HG03175 (cell line): Measurements from ENCODE around the gene ITPR2.
A peak's percentile ranks its signal among the peaks of the same experiment; 100 is the strongest.

Experiments
- ATAC-seq: cut with Tn5 transposase; IDR thresholded peaks from one replicate; pipeline ENCODE4 v1.9.1; 2021; ENCODE audit warnings: mild to moderate bottlenecking, moderate library complexity; ENCODE audit not compliant: unreplicated experiment

The ITPR2 gene

DNA sequence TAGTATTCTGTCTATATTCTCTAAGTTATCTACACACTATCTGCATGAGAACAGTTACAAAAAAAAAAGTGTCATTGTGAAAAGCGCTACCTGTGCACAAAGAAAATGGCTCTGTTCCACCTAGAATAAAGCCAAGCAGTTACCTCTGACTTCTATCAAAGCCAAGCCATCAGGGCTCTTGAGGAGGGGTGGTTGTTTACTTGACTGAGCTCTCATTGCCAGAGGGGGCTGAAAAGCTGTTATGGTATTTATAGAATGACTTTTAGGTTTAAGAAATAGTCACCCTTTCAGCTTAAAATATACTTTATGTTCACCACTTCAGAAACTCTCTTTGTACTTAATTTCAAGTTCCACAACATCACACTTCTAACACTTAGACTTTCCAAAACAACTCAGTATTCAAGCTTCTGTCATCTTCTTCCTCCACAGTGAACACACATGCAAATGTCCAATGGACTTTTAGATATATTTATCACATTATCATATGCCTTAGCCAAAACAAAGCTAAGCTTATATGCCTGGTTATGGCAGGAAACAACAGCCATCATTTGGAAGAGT lies 7.5 kb downstream of the ITPR2 start:
- no peak for ATAC-seq

DNA sequence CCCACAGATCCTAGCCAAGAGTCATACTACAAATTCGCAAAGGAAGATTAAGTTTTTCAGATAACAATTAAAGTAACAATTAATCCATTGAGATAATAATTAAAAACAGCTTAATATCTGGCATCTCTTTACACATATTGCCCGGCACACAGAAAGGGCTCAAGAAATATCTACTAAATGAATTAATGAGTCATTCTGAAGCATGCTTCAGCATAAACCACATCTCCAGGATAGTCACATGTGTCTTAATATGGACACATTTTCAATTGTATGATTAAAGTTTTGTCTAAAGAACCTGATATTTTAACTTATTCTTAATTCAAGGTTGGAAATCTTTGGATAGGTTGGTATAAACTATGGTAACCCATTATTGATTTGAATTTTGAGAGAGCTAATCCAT lies 9.6 kb downstream of the ITPR2 start:
- no peak for ATAC-seq

DNA sequence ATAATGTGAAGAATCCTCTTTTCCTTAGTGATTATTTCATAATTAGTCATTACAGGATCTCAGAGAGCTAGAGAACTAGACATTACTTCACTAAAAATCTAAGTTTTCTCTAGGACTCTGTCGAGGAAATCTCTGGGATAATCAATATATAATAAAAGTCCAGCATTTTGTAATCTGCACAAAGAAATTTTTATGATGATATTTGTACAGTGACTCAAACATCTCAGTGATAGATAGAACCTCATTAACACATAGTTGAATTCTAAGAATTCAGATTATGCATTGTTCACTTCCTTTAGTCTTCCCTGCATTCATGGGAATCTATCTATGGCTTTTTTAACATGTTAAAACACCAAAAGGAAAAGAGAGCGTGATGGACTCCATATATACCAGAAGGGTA lies 11.0 kb downstream of the ITPR2 start:
- no peak for ATAC-seq

DNA sequence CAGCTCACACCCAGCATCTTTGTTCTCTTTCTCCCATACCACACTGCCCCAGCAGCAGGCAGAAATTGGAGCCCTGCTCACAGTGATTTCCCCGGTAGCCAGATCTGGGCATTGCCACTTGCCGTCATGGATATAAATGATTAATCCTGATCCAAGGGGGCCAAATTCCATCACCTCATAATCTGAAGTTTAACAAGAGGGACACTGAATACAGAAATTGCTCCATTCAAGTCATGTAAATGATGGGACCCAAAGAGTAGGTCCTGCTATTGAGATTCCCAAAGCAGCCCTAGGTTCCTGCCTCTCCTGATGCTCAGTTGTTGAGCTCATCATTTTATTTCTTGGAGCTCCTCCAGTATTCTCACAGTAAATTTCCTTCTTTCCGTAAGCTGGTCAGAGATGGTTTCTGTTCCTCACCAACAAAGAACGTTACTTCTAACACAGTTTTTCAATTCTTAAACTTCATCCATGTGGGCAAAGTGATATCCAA lies 11.7 kb downstream of the ITPR2 start:
- no peak for ATAC-seq

DNA sequence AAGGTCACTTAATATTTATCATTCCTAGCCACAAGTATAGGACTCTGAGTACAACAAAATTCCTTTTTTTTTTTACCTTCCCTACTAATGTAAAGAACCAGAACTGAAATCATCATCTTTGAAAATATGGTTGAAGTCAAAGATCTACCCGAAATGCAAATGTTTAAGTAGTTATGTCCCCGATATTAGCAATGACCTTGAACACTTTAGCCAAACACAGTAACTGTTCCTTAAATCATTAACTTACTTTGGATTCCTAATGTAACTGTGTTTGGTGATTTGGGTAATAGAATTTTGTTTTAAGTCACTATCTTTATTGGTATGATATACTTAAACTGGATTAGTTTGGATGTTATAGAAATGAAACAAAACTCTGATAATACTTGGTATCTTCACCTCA lies 14.4 kb downstream of the ITPR2 start:
- ATAC-seq, result no peak

DNA sequence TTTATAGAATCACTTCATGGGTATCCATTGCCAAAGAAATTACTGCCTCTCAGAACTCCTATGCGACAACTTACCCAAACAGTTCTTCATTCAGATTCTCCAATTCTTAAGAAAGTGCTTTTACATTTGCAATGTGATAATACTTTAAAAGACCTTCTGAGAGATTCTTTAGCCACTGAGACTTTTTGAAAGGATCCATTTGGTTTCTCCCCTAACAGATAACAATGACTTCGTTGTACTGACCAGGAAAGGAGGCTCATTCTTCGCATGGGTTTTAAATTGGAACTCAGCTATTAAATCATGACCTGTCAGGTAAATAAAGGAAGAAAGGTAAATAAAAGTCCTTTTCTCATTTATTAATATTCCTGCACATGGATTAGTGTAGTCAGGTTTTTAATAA lies 14.8 kb downstream of the ITPR2 start:
- ATAC-seq, result no peak

DNA sequence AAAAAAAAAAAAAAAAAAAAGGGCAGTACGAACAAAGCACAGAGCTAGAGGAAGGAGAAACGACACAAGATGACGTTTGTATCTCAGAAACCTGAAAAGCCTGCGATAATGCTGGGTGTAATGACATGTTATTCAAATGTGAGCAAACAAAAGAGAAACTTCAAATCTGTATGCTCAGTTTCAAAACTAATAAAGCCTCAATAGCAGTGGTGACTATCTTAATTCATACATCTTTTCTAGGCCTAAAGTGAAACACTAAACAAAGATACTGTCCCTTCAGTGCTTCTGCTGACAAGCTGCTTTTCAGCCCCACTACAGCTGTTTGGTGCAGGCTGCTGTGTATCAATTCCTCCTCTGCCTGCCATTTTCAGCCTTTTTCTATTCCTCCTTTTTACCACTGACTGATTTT lies 15.8 kb downstream of the ITPR2 start:
- ATAC-seq, result peak; percentile 74

DNA sequence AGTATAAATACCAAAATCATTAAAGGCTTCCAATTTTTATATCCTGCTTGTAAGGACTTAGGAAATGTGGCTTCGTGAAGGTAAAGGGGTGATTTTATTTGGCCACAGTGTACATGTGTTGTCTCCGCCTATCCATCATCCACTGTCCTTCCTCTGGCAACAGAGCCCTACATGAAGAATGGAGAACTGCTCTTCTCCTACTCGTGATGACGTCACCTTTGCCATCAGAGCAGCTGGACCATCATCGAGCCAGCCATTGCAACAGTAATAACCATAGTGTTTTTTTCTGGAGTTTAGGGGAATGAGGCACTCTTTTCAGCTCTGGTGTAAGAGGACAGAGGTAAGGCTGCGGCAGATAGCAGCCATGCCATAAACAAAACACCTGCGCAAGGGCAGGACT lies 19.2 kb downstream of the ITPR2 start:
- ATAC-seq, result no peak

DNA sequence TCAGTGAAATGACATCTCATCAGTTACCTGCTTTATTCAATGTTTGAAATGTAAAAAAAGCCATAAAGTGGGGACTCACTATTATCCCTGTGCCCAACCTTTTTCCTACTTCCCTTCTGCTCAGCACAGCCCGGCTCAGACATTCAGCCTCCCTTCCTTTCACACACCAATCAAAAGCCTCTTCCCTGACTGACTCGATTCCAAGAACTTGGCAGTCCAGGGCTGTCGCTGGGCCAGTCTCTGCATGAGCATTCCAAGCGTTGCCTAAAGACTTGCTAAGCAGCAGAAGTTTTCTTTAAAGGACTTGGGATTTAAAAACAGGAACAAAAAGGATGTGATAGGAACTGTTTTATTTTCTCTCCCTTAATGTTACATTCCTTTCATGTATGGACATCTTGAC lies 22.7 kb downstream of the ITPR2 start:
- ATAC-seq, result no peak

DNA sequence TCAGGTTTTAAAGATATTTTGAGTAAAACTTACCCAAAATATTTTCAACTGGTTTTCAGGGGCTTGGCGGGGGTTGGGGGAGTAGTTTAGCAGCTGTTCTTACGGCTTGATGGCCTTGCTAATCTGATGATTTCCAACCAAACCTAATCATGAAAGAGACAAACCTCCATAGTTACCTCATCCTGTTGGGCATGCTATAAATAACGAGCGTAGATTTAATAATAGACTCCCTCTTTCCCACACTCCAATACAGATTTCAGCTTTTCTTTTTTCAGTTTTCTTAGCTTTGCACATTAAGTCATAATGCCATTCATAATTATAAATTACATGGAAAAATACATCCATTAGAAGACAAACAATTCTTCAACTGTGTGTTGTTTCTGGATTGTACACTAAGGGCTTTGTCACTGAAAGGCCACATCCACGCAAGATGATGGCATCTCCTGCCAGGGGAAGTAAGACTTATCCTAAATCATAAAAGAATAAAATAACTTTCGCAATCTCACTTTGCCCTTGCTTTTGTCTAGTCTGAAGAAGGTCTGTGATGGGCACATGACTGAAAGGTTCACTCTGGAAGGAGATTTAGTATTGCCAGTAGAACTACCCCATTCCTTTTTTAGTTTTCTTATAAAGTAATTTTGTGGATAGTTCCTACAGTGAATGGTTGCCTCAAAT lies 23.2 kb downstream of the ITPR2 start:
- no peak for ATAC-seq

DNA sequence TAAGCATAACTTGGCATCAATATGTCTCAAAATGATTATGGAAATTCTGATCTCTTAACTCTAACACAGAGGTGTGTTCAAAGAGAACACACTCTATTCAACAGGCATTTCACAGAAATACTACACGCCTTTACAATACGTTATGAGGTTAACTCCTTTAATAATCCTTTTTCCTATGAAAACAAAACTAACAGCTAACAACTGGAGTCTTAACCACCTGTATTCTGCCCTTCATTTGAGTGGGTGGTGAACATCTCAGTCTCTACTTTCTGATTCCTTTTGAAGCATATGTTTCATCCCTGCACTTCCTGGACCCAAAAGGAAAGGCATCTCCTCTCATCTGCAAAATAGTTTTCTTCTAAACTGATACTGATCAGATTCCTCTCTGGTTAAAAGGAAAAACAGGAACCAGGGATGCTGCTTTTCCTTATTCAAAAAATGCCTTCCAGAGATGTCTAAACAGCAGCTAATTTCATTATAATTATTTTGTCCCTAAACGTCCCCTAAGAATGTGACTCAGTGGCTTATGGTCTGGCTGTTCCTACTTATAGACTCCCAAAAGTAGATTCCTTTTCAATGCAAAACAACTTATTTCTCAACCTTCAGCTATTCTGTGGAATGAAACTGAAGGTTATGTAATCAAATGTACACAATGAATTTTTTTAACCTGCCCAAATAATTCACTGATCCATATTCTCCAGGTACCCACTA lies 24.1 kb downstream of the ITPR2 start:
- no peak for ATAC-seq

DNA sequence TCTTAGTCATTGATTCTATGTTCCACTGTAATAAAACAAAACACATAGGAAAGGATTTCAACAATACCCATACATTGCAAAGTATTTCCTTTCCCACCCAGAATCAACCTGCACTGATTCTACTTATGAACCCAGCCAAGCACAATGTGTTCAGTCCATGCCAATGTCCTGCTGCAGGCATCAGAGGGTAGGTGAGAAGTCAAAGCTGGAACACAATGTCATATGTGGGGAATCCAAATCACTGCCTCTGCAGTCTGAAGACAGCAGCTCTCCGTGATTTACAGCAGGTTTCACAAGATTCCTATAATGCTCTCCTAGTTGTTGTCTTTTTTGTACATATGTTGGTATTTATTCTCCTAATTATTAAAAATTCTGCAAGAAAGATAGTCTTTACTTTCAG lies 25.7 kb downstream of the ITPR2 start:
- no peak for ATAC-seq

DNA sequence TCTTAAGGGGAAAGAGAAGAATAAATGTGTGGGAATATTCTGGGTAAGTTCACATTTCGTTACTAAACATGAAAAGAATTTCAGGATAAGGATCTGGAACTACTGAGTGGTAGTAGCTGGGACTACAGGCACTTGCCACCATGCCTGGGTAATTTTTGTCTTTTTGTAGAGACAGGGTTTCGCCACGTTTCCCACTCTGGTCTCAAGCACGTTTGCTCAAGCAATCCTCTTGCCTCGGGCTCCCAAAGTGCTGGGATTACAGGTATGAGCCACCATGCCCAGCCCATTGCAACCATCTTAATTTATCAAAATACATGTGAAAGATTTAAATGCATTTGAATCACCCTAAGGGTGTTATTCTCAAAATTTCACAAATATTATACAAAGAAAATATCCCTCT lies 26.4 kb downstream of the ITPR2 start:
- ATAC-seq, result no peak

DNA sequence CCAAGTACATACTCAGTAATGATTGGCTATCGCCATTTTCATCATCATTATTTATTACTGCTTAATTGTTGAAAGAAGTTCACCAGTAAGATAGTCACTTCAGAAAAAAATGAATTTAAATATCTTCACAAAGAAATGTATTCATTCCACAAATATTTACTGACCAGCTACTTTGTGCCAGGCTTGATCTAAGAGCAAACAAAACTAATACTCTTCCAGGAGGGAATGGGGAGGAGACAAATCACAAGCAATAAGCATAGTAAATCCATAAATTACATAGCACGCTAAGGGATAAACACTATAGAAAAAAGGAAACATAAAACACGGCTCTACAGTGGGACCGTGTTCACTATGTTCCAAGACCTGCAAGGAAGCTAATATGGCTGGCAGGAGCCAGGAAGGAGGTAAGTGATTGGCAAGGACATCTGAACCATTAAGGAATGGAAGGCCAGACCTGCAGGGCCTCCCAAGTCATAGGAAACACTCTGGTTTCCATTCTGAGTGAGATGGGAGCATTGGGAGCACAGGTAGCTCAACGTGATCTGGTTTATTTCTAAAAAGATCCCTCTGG lies 27.5 kb downstream of the ITPR2 start:
- ATAC-seq, result no peak

DNA sequence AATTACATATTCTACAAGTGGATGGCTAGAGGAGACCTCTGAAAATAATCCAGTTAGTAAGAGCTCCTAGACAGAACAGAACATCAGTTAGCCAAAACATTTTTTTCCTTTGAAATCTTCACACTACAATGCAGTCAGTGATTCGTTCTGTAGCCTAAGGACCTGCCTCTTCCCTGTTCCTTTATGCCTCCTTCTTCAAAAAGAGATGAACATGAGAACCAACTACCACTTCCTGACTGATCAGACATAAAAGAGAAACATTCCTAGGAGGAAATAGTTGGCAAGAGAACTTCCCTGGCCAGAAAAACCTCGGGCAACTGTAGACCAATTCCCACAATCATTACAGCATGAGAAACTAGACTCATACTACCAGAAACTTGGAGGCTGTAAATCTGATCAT lies 29.4 kb downstream of the ITPR2 start:
- ATAC-seq, result no peak

DNA sequence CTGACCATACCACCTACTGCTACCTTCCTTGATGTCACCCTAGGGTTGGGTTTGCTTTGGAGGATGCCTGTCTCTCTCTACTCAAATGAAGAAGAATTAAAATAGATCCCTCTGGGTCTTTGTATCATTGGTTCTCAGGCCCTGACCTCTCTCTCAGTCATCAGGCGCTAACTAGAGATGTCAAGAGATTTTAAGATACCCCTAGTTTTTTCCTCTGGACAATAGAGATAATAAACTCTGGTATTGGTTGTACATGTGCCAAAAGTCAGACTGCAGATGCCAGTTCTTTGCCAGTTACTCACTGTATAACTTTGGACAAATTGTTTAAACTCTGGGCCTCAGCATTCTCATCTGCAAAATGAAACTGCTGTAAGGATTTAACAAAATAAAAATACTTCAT lies 31.5 kb downstream of the ITPR2 start:
- ATAC-seq, result no peak

DNA sequence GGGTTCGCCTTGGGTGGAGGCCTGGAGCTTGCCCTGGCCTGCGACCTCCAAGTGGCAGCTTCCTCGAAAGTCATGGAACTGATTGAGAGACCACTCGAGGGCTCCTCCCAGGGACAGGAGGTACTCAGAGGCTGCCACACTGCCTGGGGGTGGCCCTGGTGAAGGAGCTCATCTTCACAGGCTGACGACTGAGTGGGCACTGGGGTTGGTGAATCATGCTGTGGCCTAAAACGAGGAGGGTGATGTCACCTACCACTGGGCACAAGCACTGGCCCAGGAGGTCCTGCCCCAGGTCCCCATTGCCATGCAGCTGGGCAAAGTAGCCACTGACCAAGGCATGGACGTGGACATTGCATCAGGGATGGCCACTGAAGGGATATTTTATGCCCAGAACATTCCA lies 32.1 kb downstream of the ITPR2 start:
- ATAC-seq, result no peak

DNA sequence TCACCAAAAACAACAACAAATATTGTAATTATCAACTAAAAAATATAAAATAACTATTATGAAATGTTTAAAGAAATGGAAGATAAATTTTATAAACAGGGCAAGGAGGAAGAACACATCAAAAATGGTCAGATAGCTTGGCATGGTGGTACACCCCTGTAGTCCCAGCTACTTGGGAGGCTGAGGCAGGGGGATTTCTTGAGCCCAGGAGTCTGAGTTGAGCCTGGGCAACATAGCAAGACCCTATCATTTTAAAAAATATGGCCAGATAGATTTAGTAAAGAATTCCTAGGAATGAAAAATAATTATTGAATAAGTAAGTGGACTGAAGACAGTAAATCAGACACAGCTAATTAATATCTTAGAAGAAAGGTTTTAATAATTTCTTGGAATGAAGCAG lies 32.6 kb downstream of the ITPR2 start:
- ATAC-seq, result no peak

DNA sequence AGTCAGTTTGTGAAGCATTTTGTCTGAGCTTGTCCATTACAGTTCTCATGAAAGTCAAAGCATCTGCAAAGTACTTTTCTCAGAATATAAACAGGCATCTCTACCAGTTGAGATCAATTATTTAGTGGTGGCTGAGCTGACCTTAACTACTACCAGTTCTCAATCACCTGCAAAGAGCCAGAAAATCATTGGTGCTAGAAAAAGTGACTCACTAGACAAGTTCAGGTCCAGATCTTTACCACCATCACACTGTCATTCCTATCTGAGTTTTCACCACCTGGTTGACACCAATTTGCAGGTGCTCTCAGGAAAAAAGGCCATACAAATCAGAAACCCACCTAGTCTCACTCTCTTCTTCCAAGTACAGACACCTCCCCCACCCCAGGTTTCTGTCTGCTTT lies 33.3 kb downstream of the ITPR2 start:
- no peak for ATAC-seq

DNA sequence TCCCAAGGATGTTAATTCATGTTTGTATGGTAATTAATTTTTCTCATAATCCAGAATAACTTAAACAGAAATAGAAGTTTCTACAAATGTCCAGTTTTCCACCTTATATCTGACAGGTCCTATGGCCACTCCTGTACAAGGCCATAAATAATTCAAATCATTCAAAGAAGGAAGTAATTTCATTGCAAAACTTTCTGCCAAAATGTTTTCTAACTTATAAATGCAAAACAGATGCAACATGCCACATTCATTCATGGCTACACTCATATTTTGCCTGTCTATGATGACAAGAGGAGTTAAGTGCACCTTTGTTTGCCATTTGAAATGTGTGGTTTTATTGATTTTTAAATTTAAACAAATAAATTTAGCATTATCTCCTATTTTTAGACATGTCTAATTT lies 34.4 kb downstream of the ITPR2 start:
- no peak for ATAC-seq

DNA sequence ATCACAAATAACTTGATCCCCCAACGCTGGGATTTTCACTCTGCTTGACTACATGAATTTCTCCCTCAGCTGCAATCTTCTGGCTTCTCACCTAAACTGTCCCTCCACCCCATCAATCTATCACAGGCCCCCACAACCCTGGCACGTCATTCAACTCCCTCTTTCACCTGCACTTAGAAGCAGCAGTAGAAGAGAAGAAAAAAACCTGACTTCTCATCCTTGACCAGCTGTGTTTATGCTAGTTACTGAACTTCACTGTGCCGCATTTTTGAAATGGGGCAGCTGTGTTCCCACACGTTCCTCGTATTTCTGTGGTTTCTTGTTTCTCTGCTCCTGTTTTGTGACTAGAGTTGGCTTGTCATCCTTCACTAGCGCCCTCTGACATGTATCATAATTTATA lies 35.0 kb downstream of the ITPR2 start:
- no peak for ATAC-seq

DNA sequence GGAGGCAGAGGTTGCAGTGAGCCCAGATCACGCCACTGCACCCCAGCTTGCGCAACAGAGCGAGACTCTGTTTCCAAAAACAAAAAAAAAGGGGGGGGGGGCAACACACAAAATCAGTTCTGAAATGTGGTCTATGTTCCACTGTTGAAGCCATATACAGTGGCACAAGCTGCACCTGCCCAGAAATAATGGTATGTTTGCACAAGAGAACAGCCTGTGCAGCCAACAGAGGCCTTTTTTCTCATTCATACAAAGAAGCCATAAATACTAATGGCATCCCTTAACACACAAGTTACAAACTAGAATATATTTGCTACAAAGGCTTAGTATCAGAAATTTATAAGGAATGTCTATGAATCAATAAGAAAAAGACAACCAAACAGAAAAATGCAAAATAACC lies 37.1 kb downstream of the ITPR2 start:
- ATAC-seq, result no peak
